NCI-H446 treated with DMSO at 0.1 percent for 48 hours (cell line): Measurements from ENCODE around the gene MTF1.
A peak's percentile ranks its signal among the peaks of the same experiment; 100 is the strongest.
"Not testable (repeated sequence)": the region's sequence is repeated elsewhere in the genome, so short reads cannot be mapped to it uniquely, and the experiment has no call there.

Source experiments
- DNase-seq: peaks from one replicate; lab custom pipeline; 2025; lab: John Stamatoyannopoulos, UW

MTF1 gene

GRCh38 chr1:37793773-37794371 is 65.5 kb downstream of the MTF1 start, which contains the start of gene MANEAL:
Gene MANEAL (plus strand): TSS chr1:37793847. CDS start chr1:37794183, 336 bp downstream.
- DNase-seq, result peak; percentile 41

GRCh38 chr1:37792943-37793686 is 66.3 kb downstream of the MTF1 start:
- DNase-seq, result no peak

- DNase-seq, result no peak
Measured at GRCh38 chr1:37782491-37782890, 76.9 kb downstream of the MTF1 start.

GRCh38 chr1:37778654-37779053 is 80.7 kb downstream of the MTF1 start:
- no peak for DNase-seq

- DNase-seq, result no peak
Measured at GRCh38 chr1:37776946-37777516, 82.4 kb downstream of the MTF1 start.

GRCh38 chr1:37771440-37771839 is 88.0 kb downstream of the MTF1 start:
- DNase-seq, result not testable (repeated sequence)

- no peak for DNase-seq
Measured at GRCh38 chr1:37767488-37767887, 91.9 kb downstream of the MTF1 start.

GRCh38 chr1:37765916-37766664 is 93.3 kb downstream of the MTF1 start:
- no peak for DNase-seq

- peak; percentile 67 for DNase-seq
Measured at GRCh38 chr1:37764888-37765441, 94.4 kb downstream of the MTF1 start, which contains the start of gene EPHA10. Gene EPHA10 (minus strand): TSS chr1:37765120. CDS start chr1:37765066, 54 bp downstream.

GRCh38 chr1:37764414-37764825 is 95.0 kb downstream of the MTF1 start:
- no peak for DNase-seq

GRCh38 chr1:37763791-37764413 is 95.5 kb downstream of the MTF1 start:
- DNase-seq, result no peak

GRCh38 chr1:37762516-37762915 is 96.9 kb downstream of the MTF1 start:
- DNase-seq, result no peak

- no peak for DNase-seq
Measured at GRCh38 chr1:37761416-37762095, 97.8 kb downstream of the MTF1 start.
